NT2/D1 (cell line): ENCODE data around the gene SIK3.

Experiments used
- DNase-seq: peaks from one replicate; pipeline ENCODE4 v3.0.0-alpha.2; 2011; ENCODE audit warnings: low read depth, low spot score
- H3K27me3 ChIP-seq: 2 replicates; pipeline ENCODE4 v1.6.0; 2011; ENCODE audit warnings: mild to moderate bottlenecking; ENCODE audit not compliant: insufficient read length, insufficient read depth
- H3K36me3 ChIP-seq: 2 replicates; pipeline ENCODE4 v1.6.1; 2011; ENCODE audit warnings: mild to moderate bottlenecking, low read length, mixed read lengths; ENCODE audit not compliant: insufficient read depth, insufficient read length
- H3K4me1 ChIP-seq: 2 replicates; pipeline ENCODE4 v1.5.1; 2011; ENCODE audit not compliant: insufficient read depth, insufficient read length
- H3K4me3 ChIP-seq: 2 replicates; pipeline ENCODE4 v1.5.1; 2011; ENCODE audit warnings: low read depth; ENCODE audit not compliant: insufficient read length
- H3K9ac ChIP-seq: 2 replicates; pipeline ENCODE4 v1.6.0; 2011; ENCODE audit warnings: low read depth; ENCODE audit not compliant: insufficient read length
- H3K9me3 ChIP-seq: 2 replicates; pipeline ENCODE4 v1.5.1; 2011; ENCODE audit warnings: mild to moderate bottlenecking, low read length; ENCODE audit not compliant: insufficient read depth
- SUZ12 ChIP-seq: IDR thresholded peaks from 2 replicates; pipeline ENCODE4 v1.6.1; 2011; ENCODE audit not compliant: insufficient read length, insufficient read depth; ENCODE audit errors: extremely low read depth
- YY1 ChIP-seq: IDR thresholded peaks from 2 replicates; pipeline ENCODE4 v1.6.1; 2011; ENCODE audit not compliant: insufficient read length, insufficient read depth
- ZNF274 ChIP-seq: IDR thresholded peaks from 2 replicates; pipeline ENCODE4 v1.6.1; 2011; ENCODE audit warnings: mild to moderate bottlenecking, low read depth, low read length

The SIK3 gene

GRCh38 chr11:117005758-117006157, 92.5 kb downstream of the SIK3 start:
- Histone ChIP-seq H3K36me3 (no peaks in the 10 kb centered on the region), H3K9me3 (no peaks in the 10 kb centered on the region), H3K4me1 (peaks cover 2% of the 10 kb centered on the region), H3K27me3 (no peaks in the 10 kb centered on the region), H3K4me3 (no peak overlapping the region), H3K9ac (no peak overlapping the region)
- no peak for TF ChIP-seq ZNF274
- TF ChIP-seq YY1 = no peak
- TF ChIP-seq SUZ12 = no peak
- no peak for DNase-seq

- no peaks in the 10 kb centered on the region for H3K27me3 ChIP-seq
Measured at GRCh38 chr11:117002639-117003299, 95.5 kb downstream of the SIK3 start.

DNA sequence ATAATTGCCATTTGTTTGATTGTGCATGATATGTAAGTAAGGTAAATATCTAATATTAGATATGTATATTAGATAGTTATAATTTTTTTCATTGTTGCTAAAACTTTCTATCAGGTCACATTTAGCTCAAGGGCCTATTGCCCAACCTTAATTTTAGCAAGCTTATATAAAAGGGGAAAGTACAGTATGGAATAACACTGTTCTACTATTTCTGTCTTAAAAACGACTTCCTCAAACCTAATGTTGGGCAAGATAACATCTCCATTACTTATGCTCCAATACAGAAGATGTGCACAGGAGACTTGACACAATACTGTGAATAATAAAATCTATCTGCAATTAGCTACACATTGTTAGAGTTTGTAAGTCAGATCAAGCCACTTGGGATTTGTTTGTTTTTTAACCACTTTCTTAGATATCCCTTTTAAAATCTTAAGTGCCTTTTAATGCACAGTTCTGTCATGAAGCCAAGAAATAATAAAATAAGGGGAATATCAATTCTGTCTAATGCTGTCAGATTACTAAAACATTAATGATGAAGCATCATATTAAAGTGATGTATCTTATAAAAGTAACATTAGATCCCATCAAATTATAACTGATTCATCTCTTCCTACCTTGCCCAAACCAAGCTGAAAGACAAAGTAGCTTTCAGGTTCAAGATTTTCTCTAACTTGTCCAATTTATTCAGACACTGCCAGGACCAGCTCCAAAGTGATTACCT, 98.1 kb downstream of the SIK3 start:
- Histone ChIP-seq H3K27me3 (no peaks in the 10 kb centered on the region), H3K4me3 (no peak overlapping the region), H3K4me1 (no peaks in the 10 kb centered on the region), H3K9ac (no peak overlapping the region), H3K36me3 (no peaks in the 10 kb centered on the region), H3K9me3 (no peaks in the 10 kb centered on the region)
- no peak for DNase-seq
- no peak for TF ChIP-seq YY1
- TF ChIP-seq SUZ12 = no peak
- no peak for TF ChIP-seq ZNF274

More at GRCh38 chr11:117002639-117003299, 95.5 kb downstream of the SIK3 start:
- Histone ChIP-seq H3K9me3 (no peaks in the 10 kb centered on the region), H3K9ac (no peak overlapping the region), H3K4me1 (no peaks in the 10 kb centered on the region), H3K36me3 (no peaks in the 10 kb centered on the region), H3K4me3 (no peak overlapping the region)
- DNase-seq = no peak
- TF ChIP-seq YY1 (no peak), ZNF274 (no peak), SUZ12 (no peak)

GRCh38 chr11:116997071-116997470, 101.2 kb downstream of the SIK3 start:
- H3K9ac ChIP-seq = no peak overlapping the region
- H3K9me3 ChIP-seq = no peaks in the 10 kb centered on the region
- no peaks in the 10 kb centered on the region for H3K36me3 ChIP-seq
- TF ChIP-seq YY1 (no peak), ZNF274 (no peak), SUZ12 (no peak)
- H3K27me3 ChIP-seq = no peaks in the 10 kb centered on the region
- no peak overlapping the region for H3K4me3 ChIP-seq
- no peaks in the 10 kb centered on the region for H3K4me1 ChIP-seq
- no peak for DNase-seq

GRCh38 chr11:116994195-116994594, 104.0 kb downstream of the SIK3 start:
- Histone ChIP-seq H3K4me3 (no peak overlapping the region), H3K27me3 (no peaks in the 10 kb centered on the region), H3K9ac (no peak overlapping the region), H3K36me3 (no peaks in the 10 kb centered on the region), H3K9me3 (no peaks in the 10 kb centered on the region), H3K4me1 (no peaks in the 10 kb centered on the region)
- TF ChIP-seq YY1 = no peak
- TF ChIP-seq SUZ12 = no peak
- no peak for TF ChIP-seq ZNF274
- no peak for DNase-seq

DNA sequence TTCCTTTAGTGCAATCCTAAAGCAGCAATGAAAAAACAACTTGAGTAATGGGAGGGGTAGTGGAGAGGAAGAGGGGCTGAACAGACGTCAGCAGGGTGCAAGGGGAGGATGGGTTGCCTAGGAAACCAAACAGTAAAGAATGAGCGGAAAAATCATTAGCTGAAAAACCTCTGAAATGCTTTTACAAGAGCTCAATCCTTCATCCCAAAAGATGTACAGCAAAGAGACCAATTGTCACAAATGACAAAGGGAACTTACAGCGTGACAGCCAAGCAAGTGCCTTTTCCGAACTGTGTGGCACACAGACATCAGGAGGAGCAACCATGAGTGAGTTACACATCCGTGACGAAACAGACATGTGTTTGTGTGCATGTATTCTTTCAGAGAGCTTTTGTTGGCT, 104.6 kb downstream of the SIK3 start:
- no peaks in the 10 kb centered on the region for H3K36me3 ChIP-seq
- no peaks in the 10 kb centered on the region for H3K9me3 ChIP-seq
- no peak overlapping the region for H3K9ac ChIP-seq
- DNase-seq = peak; percentile 16
- TF ChIP-seq SUZ12 (no peak), ZNF274 (no peak), YY1 (no peak)
- H3K4me1 ChIP-seq = no peaks in the 10 kb centered on the region
- no peak overlapping the region for H3K4me3 ChIP-seq
- no peaks in the 10 kb centered on the region for H3K27me3 ChIP-seq

GRCh38 chr11:116991491-116991890, 106.7 kb downstream of the SIK3 start:
- Histone ChIP-seq H3K9me3 (no peaks in the 10 kb centered on the region), H3K36me3 (no peaks in the 10 kb centered on the region), H3K9ac (no peak overlapping the region), H3K4me3 (no peak overlapping the region), H3K27me3 (no peaks in the 10 kb centered on the region), H3K4me1 (no peaks in the 10 kb centered on the region)
- no peak for TF ChIP-seq SUZ12
- no peak for TF ChIP-seq ZNF274
- no peak for TF ChIP-seq YY1
- DNase-seq = no peak
